ENCODE measurements around the gene HYLS1. TPM values are rescaled to one million over a fixed set of nuclear protein-coding genes. Genes with fewer than 3 reads are reported as not detected.

The HYLS1 gene
- total RNA-seq, 2 donors from 2014 or later = 5.6 to 8.2 TPM

DNA sequence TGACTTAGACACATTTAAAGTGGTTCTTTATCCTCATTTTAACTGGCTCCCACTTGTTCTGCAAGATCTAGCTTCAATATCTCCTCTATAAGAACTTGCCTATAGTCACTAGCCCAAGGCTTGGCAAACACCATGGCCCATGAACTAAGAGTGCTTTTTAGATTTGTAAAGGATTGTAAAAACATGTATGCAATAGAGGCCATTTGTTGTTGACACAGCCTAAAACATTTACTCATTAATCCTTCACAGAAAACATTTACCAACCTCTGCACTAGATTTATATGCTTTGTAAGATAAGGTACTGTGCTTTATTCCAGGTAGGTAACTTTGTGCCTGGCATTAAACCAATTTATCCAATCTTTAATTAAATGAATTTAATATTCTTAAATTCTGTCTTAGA lies 5.5 kb downstream of the HYLS1 start:
- H3K9me3 ChIP-seq = no peaks in the 10 kb centered on the region
- no peak for TF ChIP-seq CTCF (IDR thresholded peaks at IDR 0.05)

DNA sequence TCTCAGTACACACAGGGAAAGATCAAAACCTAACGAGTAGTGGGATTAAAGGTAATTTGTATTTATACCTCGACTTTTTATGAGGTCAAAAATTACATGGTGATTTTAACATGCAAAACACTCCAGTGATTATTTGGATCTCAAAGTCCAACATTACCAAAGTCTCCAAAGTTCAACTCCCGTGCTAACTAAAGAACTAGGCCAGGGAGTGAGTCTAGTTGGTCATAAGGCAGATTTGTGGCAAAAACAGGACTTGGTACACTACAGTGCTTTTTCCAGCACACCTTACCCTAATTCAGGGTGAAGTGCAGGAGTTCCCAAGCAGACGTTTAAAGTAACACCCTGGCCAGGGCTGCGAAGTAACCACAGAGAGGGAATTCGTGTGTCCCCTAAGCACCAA lies 14.4 kb downstream of the HYLS1 start:
- Histone ChIP-seq H3K36me3 (no peaks in the 10 kb centered on the region), H3K9me3 (no peaks in the 10 kb centered on the region), H3K4me1 (peaks cover 6% of the 10 kb centered on the region), H3K27me3 (peaks cover 18% of the 10 kb centered on the region), H3K27ac (no peak overlapping the region), H3K4me3 (no peak overlapping the region), H3K9ac (ENCODE audit: low read depth in 2 of 2, low read length in 2 of 2) (no peak overlapping the region)
- intact Hi-C loops (cut with DNase I) = no loop called here
- DNase-seq = no peak
- TF ChIP-seq CTCF (IDR thresholded peaks at IDR 0.05) = no peak

More for the DNA sequence above, 5.5 kb downstream of the HYLS1 start:
- no peaks in the 10 kb centered on the region for H3K4me1 ChIP-seq
- intact Hi-C loops (cut with DNase I) = no loop called here
- no peak overlapping the region for H3K4me3 ChIP-seq
- peaks cover 5% of the 10 kb centered on the region for H3K36me3 ChIP-seq
- H3K27ac ChIP-seq = no peak overlapping the region
- H3K9ac ChIP-seq (ENCODE audit: low read depth in 2 of 2, low read length in 2 of 2) = no peak overlapping the region
- DNase-seq = no peak
- H3K27me3 ChIP-seq = no peaks in the 10 kb centered on the region

GRCh38 chr11:125902277-125902926 lies 14.9 kb downstream of the HYLS1 start:
- DNase-seq = no peak
- peaks cover 6% of the 10 kb centered on the region for H3K4me1 ChIP-seq
- TF ChIP-seq CTCF (IDR thresholded peaks at IDR 0.05) = no peak
- intact Hi-C loops (cut with DNase I) = no loop called here
- no peaks in the 10 kb centered on the region for H3K36me3 ChIP-seq
- peak overlapping the region; percentile 67 to 80 for H3K9ac ChIP-seq (ENCODE audit: low read depth in 2 of 2, low read length in 2 of 2)
- H3K27ac ChIP-seq = peak overlapping the region; percentile 56
- H3K27me3 ChIP-seq = peaks cover 18% of the 10 kb centered on the region
- H3K9me3 ChIP-seq = no peaks in the 10 kb centered on the region
- peak overlapping the region; percentile 57 for H3K4me3 ChIP-seq

- H3K27me3 ChIP-seq = peaks cover 18% of the 10 kb centered on the region
- H3K9ac ChIP-seq (ENCODE audit: low read depth in 2 of 2, low read length in 2 of 2) = peak within 1 kb of the TSS; percentile 67 to 80
- intact Hi-C loops (cut with DNase I) = no loop called here
- no peaks in the 10 kb centered on the region for H3K36me3 ChIP-seq
- H3K9me3 ChIP-seq = no peaks in the 10 kb centered on the region
- no peak for TF ChIP-seq CTCF (IDR thresholded peaks at IDR 0.05)
- peak; percentile 94 for DNase-seq
- peaks cover 6% of the 10 kb centered on the region for H3K4me1 ChIP-seq
- peak within 1 kb of the TSS; percentile 56 for H3K27ac ChIP-seq
- peak within 1 kb of the TSS; percentile 57 for H3K4me3 ChIP-seq
Measured at GRCh38 chr11:125902927-125903710, 15.7 kb downstream of the HYLS1 start, which contains the start of gene PUS3. Gene PUS3, minus strand, starts transcription at chr11:125903206. Its CDS starts 6,922 bp downstream, at chr11:125896284.

- Histone ChIP-seq H3K27ac (no peak within 1 kb of the TSS), H3K9ac (ENCODE audit: low read depth in 2 of 2, low read length in 2 of 2) (no peak within 1 kb of the TSS), H3K9me3 (no peaks in the 10 kb centered on the region), H3K36me3 (no peaks in the 10 kb centered on the region), H3K27me3 (peaks cover 18% of the 10 kb centered on the region), H3K4me3 (peak within 1 kb of the TSS; percentile 57), H3K4me1 (peaks cover 6% of the 10 kb centered on the region)
- no peak for DNase-seq
- TF ChIP-seq CTCF (IDR thresholded peaks at IDR 0.05) = no peak
- intact Hi-C loops (cut with DNase I) = no loop called here
Measured at GRCh38 chr11:125903711-125904659, 16.5 kb downstream of the HYLS1 start, which contains the start of gene DDX25. Gene DDX25, plus strand, starts transcription at chr11:125904508. Its CDS starts 10 bp downstream, at chr11:125904518.
